H1 (cell line): Measurements from ENCODE around the gene CDYL2. TPM values are rescaled to one million over a fixed set of nuclear protein-coding genes. Genes with fewer than 3 reads are reported as not detected.

Experiments
- GTF2F1 ChIP-seq: IDR thresholded peaks from 2 replicates; pipeline ENCODE4 v1.6.1; 2012; ENCODE audit warnings: low read depth, low read length, improper control_type of control experiment, borderline replicate concordance
- HDAC2 ChIP-seq, 2 experiments: fragments of 300-600 bp in 1 of 2; sonication (generic) in 1 of 2; IDR thresholded peaks; 2 replicates each; pipeline ENCODE4 v1.6.1; 2011 to 2012; ENCODE audit warnings: low read depth in 2 of 2, low read length in 2 of 2, mild to moderate bottlenecking in 2 of 2, moderate library complexity in 2 of 2, borderline replicate concordance in 1 of 2, inconsistent platforms in 1 of 2
- SIN3A ChIP-seq, 2 experiments: IDR thresholded peaks in 1 of 2; conservative IDR thresholded peaks in 1 of 2; 2 replicates each; pipeline ENCODE4 v1.6.1; 2011 to 2012; ENCODE audit warnings: low read length in 2 of 2, improper control_type of control experiment in 1 of 2, low read depth in 1 of 2, mild to moderate bottlenecking in 1 of 2
- YY1 ChIP-seq: IDR thresholded peaks from 2 replicates; pipeline ENCODE4 v1.6.1; 2011; ENCODE audit warnings: low read depth, mild to moderate bottlenecking, low read length
- polyA plus RNA-seq, 7 experiments: library from polyadenylated mRNA; depleted of rRNA in 3 of 7; stranded (reverse) in 5 of 7; unstranded in 2 of 7; fragments of >200 nt in 5 of 7; fragments of 200-250 nt in 2 of 7; gene quantifications; 1 replicate in 5 of 7; 2 replicates in 1 of 7; 4 replicates in 1 of 7; pipeline versions ENCODE4 v1.2.1 to v1.2.3, GENCODE V29; 2011 to 2013; ENCODE audit warnings: missing spikeins in 2 of 7, mixed read lengths in 2 of 7
- total RNA-seq: library from RNA; stranded (reverse); fragmentation: NEBNext Ultra II Directional; extraction: Animal tissue kit (Norgen Biotek cat#: 25700); gene quantifications from 2 replicates; pipeline ENCODE4 v1.2.1, GENCODE V29; 2021

Gene CDYL2
- total and polyA plus RNA-seq, 2 of the 8 experiments (the other 6 are each of a cell fraction or from before 2014, with no cell fraction given): 0.33 to 5.3 TPM

GRCh38 chr16:80794071-80794470 is 10.3 kb downstream of the CDYL2 start (continued):
- no peak for TF ChIP-seq YY1
- no peak for TF ChIP-seq SIN3A (conservative IDR thresholded peaks at IDR 0.05 in 1 of 2, IDR thresholded peaks at IDR 0.05 in 1 of 2; ENCODE audit: low read depth in 1 of 2, low read length in 2 of 2)
- no peak for TF ChIP-seq HDAC2 (IDR thresholded peaks at IDR 0.05; ENCODE audit: borderline replicate concordance in 1 of 2, low read depth in 2 of 2, low read length in 2 of 2)
- no peak for TF ChIP-seq GTF2F1
- TF ChIP-seq, all 59 proteins: peak for 0
